Cardiac atrium fibroblast (primary cell): ENCODE results near the gene SIX5. TPM values are rescaled to one million over a fixed set of nuclear protein-coding genes. Genes with fewer than 3 reads are reported as not detected.

Experiments used
- total RNA-seq: library from RNA; depleted of rRNA; stranded (reverse); fragments of >200 nt; gene quantifications from 2 replicates; pipeline ENCODE4 v1.2.3, GENCODE V29; 2015

The SIX5 gene
- total RNA-seq: 19.6 and 20.0 TPM in 2 replicates

DNA sequence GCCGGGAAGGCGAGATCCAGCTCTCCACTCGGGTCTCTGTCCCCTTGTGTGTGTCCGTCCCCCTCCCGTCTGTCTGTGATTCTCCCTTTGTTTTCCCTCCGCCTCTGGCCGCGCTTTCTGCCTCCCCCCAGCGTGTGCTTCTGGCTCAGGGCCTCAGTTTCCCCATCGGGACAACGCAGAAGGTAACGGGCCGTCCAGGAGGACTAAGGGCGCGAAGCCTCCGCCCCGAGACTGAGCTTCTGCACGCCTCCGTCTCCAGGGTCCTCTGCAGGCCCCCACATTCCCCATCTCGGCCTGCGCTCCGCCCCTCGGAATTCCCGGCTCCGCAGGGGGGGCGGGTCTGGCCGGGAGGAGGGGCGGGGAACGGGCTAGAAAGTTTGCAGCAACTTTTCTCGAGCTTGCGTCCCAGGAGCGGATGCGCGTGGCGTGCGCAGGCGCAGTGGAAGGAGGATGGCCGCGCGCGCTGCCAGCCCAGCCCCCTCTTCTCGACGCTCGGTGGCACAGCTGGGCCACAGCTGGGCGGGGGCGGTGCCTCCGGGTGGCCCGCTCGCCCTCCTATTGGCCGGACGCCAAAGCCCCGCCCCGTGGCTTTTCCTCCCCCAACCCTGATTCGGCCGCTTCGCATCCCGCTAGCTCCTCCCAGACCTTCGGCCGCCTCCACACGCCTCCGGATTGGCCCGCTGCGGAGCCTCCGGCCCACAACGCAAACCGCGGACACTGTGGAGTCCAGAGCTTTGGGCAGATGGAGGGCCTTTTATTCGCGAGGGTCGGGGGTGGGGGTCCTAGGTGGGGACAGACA, at the start of gene SIX5:
Gene SIX5 (minus strand): TSS at position 269 of the 799 bp plus-strand sequence. CDS start 408 bp downstream, outside the sequence.

DNA sequence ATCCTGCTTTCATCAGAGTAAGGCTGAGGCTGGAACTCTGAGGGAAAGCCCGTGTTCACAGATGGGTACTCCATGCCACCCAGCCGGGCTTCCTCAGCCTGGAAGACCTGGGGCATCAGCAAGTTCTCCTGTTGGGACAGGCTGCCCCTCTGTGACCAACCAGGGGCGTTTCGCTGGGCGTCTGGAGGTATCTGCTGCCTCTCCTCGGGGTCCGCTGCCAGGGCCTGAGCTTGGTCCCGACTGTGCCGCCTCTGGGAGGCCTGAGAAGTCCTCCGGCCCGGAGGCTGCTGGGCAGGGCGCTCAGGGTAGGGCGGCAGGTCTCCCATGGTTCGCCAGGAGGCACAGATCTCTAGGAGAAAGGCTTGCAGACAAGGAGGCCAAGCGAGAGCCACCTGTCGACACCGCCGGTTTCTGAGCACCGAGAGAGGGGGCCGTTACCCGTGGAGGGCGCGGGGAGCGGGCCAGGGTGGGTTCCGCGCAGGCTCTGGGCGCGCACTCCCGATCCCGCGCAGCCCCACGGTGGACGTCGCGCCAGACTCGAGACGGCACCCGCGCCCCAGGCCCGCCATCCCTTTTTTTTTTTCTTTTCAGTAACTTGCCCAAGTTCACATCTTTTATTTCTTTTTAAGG, 45.9 kb upstream of the SIX5 start, which contains the start of gene RSPH6A:
Gene RSPH6A (minus strand): TSS at position 458 of the 630 bp plus-strand sequence. CDS start 132 bp downstream, at position 326.

DNA sequence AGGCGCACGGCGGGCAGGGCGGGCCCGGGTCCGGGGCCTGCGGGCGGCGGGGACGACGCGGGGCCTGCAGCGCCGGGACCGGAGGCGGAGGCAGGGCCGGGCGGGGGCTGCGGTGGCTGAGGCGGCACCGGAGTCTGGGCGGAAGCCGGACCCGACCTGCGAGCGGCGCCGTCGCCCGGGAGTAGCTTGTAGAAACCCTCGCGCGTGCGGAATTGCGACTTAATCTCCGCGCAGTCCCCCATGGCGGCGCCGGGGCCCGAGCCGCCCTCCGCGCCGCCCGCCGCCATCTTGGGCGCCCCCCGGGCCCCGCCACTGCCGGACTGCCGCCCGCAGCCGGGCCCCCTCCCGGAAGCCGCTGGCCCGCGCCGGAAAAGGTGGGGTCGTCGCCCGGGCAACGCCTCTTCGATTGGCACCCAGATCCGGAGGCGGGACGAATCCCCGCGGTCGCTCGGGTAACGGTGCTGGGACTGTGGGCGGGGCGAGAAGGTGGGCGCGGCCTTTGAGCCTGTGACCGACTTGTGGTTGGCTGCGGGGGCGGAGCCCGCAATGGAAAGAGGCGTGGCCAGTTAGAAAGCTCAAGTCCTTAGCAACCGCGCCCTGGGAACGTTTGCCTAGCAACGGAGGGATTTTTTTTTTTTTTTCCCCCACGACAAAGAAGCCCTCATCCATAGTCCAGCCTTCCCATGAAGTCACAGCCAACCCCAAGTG, 23.6 kb upstream of the SIX5 start, which contains the start of gene DMWD:
Gene DMWD (minus strand): TSS at position 376 of the 708 bp plus-strand sequence. CDS start 89 bp downstream, at position 287.

DNA sequence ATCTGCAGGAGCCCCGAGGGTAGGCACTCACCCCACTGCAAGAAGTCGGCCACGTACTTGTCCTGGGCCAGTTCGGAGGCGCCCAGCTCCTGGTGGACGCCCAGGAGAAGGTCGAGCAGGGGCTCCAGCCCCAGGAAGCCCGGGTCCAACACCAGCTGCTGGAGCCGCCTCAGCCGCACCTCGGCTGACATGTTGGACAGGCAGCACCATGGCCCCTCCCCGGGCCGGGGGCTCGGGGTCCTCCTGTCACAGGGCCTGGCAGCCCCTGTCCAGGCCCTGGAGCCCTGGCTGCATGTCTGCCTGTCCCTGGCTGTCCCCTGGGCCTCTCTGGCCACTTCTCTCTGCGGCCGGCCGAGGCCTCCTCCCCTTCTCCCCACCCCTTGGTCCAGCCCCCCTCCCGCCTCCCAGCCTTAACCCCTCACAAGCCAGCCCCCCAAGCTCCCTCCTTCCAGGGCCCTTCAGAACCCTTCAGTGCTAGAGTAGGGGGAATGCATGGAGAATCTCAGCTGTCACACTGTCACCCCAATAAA, 13.2 kb upstream of the SIX5 start, which contains the start of gene DMPK:
Gene DMPK (minus strand): TSS at position 329 of the 530 bp plus-strand sequence. CDS start 138 bp downstream, at position 191.

DNA sequence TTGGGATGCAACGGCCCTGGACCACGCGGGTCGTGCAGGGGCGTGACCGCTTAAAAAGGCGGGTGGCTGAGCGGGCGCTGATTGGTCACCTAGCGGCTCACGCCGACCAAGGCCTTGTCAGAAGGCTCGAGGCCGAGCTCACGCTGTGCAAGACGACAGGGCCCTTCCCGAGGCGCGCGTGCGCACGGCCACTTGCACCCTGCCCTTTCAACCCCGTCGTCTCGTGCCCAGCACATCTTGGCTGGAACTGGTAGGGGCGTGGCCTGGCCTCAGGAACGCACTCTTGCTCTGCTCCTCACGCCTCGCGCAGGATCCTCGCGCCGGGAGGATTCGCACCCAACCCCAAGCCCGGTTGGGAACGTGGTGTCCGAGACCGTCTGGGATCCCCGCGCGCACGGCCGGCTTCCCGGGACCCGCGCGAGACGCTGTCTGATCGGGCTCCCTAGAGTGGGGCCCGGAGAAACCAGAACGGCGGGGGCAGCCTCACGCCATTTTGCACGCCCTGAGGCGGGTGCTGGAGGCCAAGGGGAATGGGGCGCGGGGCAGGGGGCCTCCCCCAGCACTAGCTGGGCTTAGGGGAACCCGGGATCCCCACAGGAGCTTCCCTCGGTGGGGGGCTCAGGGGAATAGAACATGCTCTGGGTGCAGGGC, 35.8 kb downstream of the SIX5 start, which contains the start of gene MEIOSIN:
Gene MEIOSIN (plus strand): TSS at position 280 of the 651 bp plus-strand sequence. CDS start 1,938 bp downstream, outside the sequence.

DNA sequence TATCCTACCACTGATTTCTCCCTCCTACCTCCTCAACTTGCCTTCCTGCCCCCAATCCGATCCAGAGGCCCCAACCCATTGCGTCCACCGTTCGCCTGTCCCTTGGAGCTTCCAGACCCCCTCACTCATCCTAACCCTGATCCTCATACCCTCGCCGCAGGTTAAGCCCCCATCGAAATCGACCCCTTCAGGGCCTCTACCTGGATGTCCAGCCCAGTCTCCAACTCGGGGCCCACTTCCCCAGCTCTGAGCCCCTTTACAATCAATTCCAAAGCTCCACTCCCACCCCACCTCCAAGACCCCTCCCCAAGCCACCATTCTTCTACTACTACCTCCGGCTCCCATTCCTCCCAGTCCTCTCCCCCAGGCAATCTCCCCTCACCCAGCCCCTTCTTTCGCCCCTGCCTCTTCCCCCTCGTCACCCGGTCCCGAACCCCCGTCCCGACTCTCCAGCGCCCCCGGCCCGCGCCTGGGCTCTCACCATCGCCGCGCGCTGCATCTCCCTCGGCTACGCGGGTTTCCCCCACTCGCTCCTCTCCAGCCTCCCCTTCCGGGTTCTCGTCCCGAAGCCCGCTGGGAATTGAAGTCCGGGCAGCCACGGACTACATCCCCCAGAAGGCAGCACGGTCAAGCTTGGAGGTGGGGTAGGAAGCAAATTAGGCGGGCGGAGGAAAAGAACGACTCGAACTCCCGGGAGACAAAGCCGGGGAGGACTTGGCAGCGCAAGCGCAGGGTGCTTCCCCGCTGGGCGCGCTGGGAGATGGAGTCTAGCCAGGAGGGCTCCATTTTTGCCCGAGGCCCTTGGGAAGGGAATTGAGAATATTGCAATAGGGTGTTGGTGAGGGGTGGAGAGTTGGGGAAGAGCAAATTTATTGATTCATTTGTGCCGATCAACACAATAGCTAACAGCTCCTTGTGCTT, 38.4 kb downstream of the SIX5 start, which contains the start of gene FBXO46:
Gene FBXO46 (minus strand): TSS at position 529 of the 921 bp plus-strand sequence. CDS start 17,401 bp downstream, outside the sequence.

Other genes starting within 250 kb of the SIX5 start
- 6.5 and 12.1 TPM in 2 replicates for gene OPA3, start 184.4 kb downstream of the SIX5 start, total RNA-seq
- 2.7 and 5.2 TPM in 2 replicates for gene GPR4, start 167.0 kb downstream of the SIX5 start, total RNA-seq
- gene EML2, start 129.9 kb downstream of the SIX5 start, total RNA-seq: 16.8 and 18.8 TPM in 2 replicates
- under 0.01 and 0.49 TPM in 2 replicates for gene GIPR, start 101.0 kb downstream of the SIX5 start, total RNA-seq
- 260 and 275 TPM in 2 replicates for gene SNRPD2, start 77.3 kb downstream of the SIX5 start, total RNA-seq
- gene QPCTL, start 76.6 kb downstream of the SIX5 start, total RNA-seq: 18.2 and 19.3 TPM in 2 replicates
- gene FBXO46, start 38.4 kb downstream of the SIX5 start, total RNA-seq: 7.1 and 8.1 TPM in 2 replicates
- gene MEIOSIN, start 35.8 kb downstream of the SIX5 start, total RNA-seq: not detected in 2 replicates
- gene DMPK, start 13.2 kb upstream of the SIX5 start, total RNA-seq: 12.0 and 21.7 TPM in 2 replicates
- 25.1 and 30.5 TPM in 2 replicates for gene DMWD, start 23.6 kb upstream of the SIX5 start, total RNA-seq
- gene RSPH6A, start 46.1 kb upstream of the SIX5 start, total RNA-seq: not detected in 2 replicates
- 30.7 and 33.9 TPM in 2 replicates for gene SYMPK, start 93.9 kb upstream of the SIX5 start, total RNA-seq
- not detected in 2 replicates for gene FOXA3, start 95.1 kb upstream of the SIX5 start, total RNA-seq
- gene IRF2BP1, start 116.9 kb upstream of the SIX5 start, total RNA-seq: 24.0 and 28.4 TPM in 2 replicates
- gene MYPOP, start 133.4 kb upstream of the SIX5 start, total RNA-seq: 1.6 and 2.1 TPM in 2 replicates
- gene NANOS2, start 145.5 kb upstream of the SIX5 start, total RNA-seq: not detected in 2 replicates
- 0.32 and 0.90 TPM in 2 replicates for gene NOVA2, start 204.6 kb upstream of the SIX5 start, total RNA-seq
- gene CCDC61, start 226.2 kb upstream of the SIX5 start, total RNA-seq: 6.1 and 6.8 TPM in 2 replicates